ENCODE results near the gene SLC44A4. TPM values are rescaled to one million over a fixed set of nuclear protein-coding genes. Genes with fewer than 3 reads are reported as not detected.
A peak's percentile ranks its signal among the peaks of the same experiment; 100 is the strongest.
"Not testable (repeated sequence)": the region's sequence is repeated elsewhere in the genome, so short reads cannot be mapped to it uniquely, and the experiment has no call there.

Gene SLC44A4
- total and polyA plus RNA-seq, 11 donors, result 0.07 TPM; not detected in 10

DNA sequence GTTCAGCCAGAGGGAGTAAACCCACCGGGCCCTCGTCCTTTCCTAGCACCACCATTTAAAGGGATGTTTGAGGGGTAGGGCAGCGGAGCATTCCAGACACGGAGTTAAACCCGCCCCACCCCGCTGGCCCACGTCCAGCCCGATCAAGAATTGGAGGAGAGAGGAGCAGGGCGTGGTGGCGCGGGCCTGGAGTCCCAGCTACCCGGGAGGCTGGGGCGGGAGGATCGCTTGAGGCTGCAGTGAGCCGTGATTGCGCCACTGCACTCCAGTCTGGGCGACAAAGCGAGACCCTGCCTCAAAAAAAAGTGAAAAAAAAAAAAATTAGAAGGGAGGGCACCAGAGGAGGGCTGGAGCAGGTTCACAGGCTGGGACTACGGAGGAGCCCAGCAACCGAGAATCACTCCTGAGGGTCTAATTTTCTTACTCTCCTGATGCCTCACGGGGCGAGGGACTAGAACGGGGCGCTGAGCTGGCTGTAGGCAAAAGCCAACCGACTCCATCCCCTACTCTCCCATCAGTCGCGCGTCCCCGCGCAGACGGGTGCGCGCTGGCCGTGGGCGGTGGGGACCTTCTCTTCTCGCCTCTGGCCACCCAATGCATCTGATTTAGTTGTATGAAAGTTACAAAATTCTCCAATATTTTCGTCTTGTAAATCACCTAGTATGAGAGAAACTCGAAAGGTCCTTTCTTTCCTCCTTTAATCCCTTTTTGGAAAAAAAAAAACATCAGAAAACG, 57.3 kb downstream of the SLC44A4 start:
- peak overlapping the region; percentile 24 to 73 (median 62) for H3K4me3 ChIP-seq
- TF ChIP-seq, protein P1, sequence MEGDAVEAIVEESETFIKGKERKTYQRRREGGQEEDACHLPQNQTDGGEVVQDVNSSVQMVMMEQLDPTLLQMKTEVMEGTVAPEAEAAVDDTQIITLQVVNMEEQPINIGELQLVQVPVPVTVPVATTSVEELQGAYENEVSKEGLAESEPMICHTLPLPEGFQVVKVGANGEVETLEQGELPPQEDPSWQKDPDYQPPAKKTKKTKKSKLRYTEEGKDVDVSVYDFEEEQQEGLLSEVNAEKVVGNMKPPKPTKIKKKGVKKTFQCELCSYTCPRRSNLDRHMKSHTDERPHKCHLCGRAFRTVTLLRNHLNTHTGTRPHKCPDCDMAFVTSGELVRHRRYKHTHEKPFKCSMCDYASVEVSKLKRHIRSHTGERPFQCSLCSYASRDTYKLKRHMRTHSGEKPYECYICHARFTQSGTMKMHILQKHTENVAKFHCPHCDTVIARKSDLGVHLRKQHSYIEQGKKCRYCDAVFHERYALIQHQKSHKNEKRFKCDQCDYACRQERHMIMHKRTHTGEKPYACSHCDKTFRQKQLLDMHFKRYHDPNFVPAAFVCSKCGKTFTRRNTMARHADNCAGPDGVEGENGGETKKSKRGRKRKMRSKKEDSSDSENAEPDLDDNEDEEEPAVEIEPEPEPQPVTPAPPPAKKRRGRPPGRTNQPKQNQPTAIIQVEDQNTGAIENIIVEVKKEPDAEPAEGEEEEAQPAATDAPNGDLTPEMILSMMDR (IDR thresholded peaks at IDR 0.05), result no peak
- TF ChIP-seq POLR2A (IDR thresholded peaks at IDR 0.05), result peak in 1 of 2 donors; percentile 49
- peak; percentile 38 to 68 (median 59) for ATAC-seq
- DNase-seq, result peak; percentile 64 to 89 (median 82)
- WGBS, 4 donors, result 4 to 5% (median 5%) methylated on average over 39 of the region's 39 CpGs
- H3K27ac ChIP-seq, result peak overlapping the region; percentile 93 to 100 (median 99)
- peaks cover 0 to 75% (median 50%) of the 10 kb centered on the region in 12 donors for H3K4me1 ChIP-seq
- H3K27me3 ChIP-seq, result no peaks in the 10 kb centered on the region
- H3K9me3 ChIP-seq, result no peaks in the 10 kb centered on the region
- intact Hi-C loops (cut with DNase I), result loop anchor here in 1 of 10 donors (5.0 kb wide), 1 partner anchor 89 kb away; no protein-coding TSS in a partner anchor
- peaks cover 0 to 3% (median 0%) of the 10 kb centered on the region in 9 donors for H3K36me3 ChIP-seq

DNA sequence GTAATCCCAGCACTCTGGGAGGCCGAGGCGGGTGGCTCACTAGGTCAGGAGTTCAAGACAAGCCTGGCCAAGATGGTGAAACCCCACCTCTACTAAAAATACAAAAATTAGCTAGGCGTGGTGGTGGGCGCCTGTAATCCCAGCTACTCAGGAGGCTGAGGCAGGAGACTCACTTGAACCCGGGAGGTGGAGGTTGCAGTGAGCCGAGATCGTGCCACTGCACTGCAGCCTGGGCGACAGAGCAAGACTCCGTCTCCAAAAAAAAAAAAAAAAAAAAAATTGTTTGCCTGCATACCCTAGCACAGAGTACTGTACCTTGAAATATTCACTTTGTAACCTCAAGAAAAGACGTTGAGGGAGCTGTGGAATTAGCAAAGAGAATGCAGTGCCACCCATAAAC, 58.4 kb downstream of the SLC44A4 start:
- DNase-seq, ATAC-seq, H3K36me3 ChIP-seq, H3K27me3 ChIP-seq, H3K9me3 ChIP-seq: not testable (repeated sequence)
- WGBS, 4 donors, result 88 to 92% (median 91%) methylated on average over 10 of the region's 10 CpGs
- Histone ChIP-seq H3K4me1 (peaks cover 0 to 65% (median 45%) of the 10 kb centered on the region in 12 donors), H3K4me3 (peak overlapping the region in 4 of 12 donors; percentile 63 to 72 (median 66)), H3K27ac (peak overlapping the region; percentile 93 to 100 (median 99))
- intact Hi-C loops (cut with DNase I), result loop anchor here in 1 of 10 donors (5.0 kb wide), 1 partner anchor 88 kb away; no protein-coding TSS in a partner anchor

DNA sequence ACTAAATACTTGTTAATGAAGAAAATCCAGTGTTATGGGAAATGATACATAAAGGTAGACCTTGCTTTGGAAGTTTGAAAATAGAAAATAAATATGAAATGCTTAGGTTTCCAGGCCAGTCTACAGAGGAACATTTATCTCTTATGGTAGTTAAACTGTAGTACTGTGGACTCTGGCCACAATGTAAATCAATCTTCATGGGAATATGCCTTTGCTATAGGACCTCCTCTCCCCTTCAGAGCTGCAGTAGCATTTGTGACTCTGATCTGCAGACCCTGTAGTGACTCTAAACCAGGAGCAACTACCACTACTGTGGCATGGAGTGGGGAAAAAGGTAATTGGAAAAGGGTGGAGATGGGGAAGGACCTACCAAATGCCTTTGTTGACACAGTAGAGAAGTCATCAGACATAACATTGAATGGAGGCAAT, 58.9 kb downstream of the SLC44A4 start:
- DNase-seq, result no peak
- Histone ChIP-seq H3K4me3 (peak overlapping the region in 7 of 12 donors; percentile 58 to 70 (median 65)), H3K27ac (peak overlapping the region; percentile 33 to 100 (median 98)), H3K4me1 (peaks cover 0 to 64% (median 45%) of the 10 kb centered on the region in 12 donors), H3K9me3 (no peaks in the 10 kb centered on the region), H3K36me3 (peaks cover 0 to 3% (median 0%) of the 10 kb centered on the region in 9 donors), H3K27me3 (no peaks in the 10 kb centered on the region)
- ATAC-seq, result no peak
- intact Hi-C loops (cut with DNase I), result loop anchor here in 1 of 10 donors (5.0 kb wide), 1 partner anchor 88 kb away; no protein-coding TSS in a partner anchor
- TF ChIP-seq POLR2A (IDR thresholded peaks at IDR 0.05), result no peak
- TF ChIP-seq, protein P1 (IDR thresholded peaks at IDR 0.05), result no peak

DNA sequence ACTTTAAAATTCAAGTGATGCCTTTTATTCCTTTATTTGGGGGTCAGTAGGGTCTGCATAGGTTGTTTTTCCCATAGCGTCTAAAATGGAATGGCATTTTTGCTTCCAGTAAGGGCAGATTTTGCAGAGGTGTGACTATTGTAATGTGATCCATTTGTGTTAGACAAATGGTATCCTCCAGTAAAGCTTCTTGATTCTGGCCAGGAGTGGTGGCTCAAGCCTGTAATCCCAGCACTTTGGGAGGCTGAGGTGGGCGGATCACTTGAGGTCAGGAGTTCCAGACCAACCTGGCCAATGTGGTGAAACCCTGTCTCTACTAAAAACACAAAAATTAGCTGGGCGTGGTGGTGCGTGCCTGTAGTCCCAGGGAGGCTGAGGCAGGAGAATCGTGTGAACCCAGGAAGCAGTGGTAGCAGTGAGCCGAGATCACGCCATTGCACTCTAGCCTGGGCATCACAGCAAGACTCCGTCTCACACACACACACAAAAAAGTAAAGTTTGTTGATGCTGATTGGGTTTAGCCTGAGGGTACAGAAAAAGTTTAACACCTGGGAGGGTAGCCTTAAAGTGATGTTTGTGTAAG, 60.8 kb downstream of the SLC44A4 start:
- H3K36me3 ChIP-seq; intact Hi-C loops (cut with DNase I); H3K27me3 ChIP-seq; DNase-seq; ATAC-seq; H3K9me3 ChIP-seq: not testable (repeated sequence)
- peak overlapping the region; percentile 63 to 100 (median 98) for H3K27ac ChIP-seq
- 26 to 54% (median 41%) methylated on average over 8 of the region's 8 CpGs for WGBS, 4 donors
- peak overlapping the region; percentile 24 to 70 (median 63) for H3K4me3 ChIP-seq
- peaks cover 0 to 61% (median 50%) of the 10 kb centered on the region in 12 donors for H3K4me1 ChIP-seq
